Glutamatergic neuron (in vitro differentiated cells): Measurements from ENCODE around the gene EMC1. TPM values are rescaled to one million over a fixed set of nuclear protein-coding genes. Genes with fewer than 3 reads are reported as not detected.
"Not testable (repeated sequence)": the region's sequence is repeated elsewhere in the genome, so short reads cannot be mapped to it uniquely, and the experiment has no call there.

Experiments
- DNase-seq: peaks from one replicate; pipeline ENCODE4 v3.0.0; 2022
- H3K27ac Mint-ChIP-seq: one replicate; pipeline ENCODE4 v1.8.0; 2020; ENCODE audit warnings: mild to moderate bottlenecking, mixed read lengths, inconsistent platforms; ENCODE audit not compliant: unreplicated experiment
- H3K27me3 Mint-ChIP-seq: one replicate; pipeline ENCODE4 v1.8.0; 2020; ENCODE audit warnings: mild to moderate bottlenecking, moderate library complexity, mixed read lengths, inconsistent platforms; ENCODE audit not compliant: unreplicated experiment
- H3K36me3 Mint-ChIP-seq: one replicate; pipeline ENCODE4 v1.8.0; 2020; ENCODE audit warnings: mild to moderate bottlenecking, mixed read lengths, inconsistent platforms; ENCODE audit not compliant: unreplicated experiment
- H3K4me1 Mint-ChIP-seq: one replicate; pipeline ENCODE4 v1.8.0; 2020; ENCODE audit warnings: mild to moderate bottlenecking, low read depth, mixed read lengths, inconsistent platforms; ENCODE audit not compliant: unreplicated experiment
- H3K4me3 Mint-ChIP-seq: one replicate; pipeline ENCODE4 v1.8.0; 2020; ENCODE audit warnings: mild to moderate bottlenecking, mixed read lengths, inconsistent platforms; ENCODE audit not compliant: unreplicated experiment
- H3K9me3 Mint-ChIP-seq: one replicate; pipeline ENCODE4 v1.8.0; 2020; ENCODE audit warnings: mild to moderate bottlenecking, moderate library complexity, mixed read lengths, inconsistent platforms; ENCODE audit not compliant: unreplicated experiment
- CTCF ChIP-seq: fragments of 200-600 bp; sonication (generic); IDR thresholded peaks from one replicate; pipeline ENCODE4 v1.5.0; 2021; ENCODE audit not compliant: partially characterized antibody, unreplicated experiment
- long read RNA-seq: library from polyadenylated mRNA; unstranded; transcript quantifications from one replicate; pipeline ENCODE4 v2.0.0, GENCODE V29; 2020; ENCODE audit not compliant: unreplicated experiment
- total RNA-seq: library from RNA; stranded (reverse); fragmentation: NEBNext Ultra II Directional; extraction: Animal tissue kit (Norgen Biotek cat#: 25700); gene quantifications from one replicate; pipeline ENCODE4 v1.2.1, GENCODE V29; 2021; ENCODE audit not compliant: unreplicated experiment

EMC1 gene
- 98.9 TPM for total RNA-seq
- long read RNA-seq, partial matches to known transcripts = 1 of 2 reads
- long read RNA-seq, other reads (novel, unspliced or antisense) = 1 of 2 reads

- H3K27me3 Mint-ChIP-seq = peaks cover 1% of the 10 kb centered on the region
- DNase-seq = peak; percentile 95
- peaks cover 5% of the 10 kb centered on the region for H3K9me3 Mint-ChIP-seq
- no peak for TF ChIP-seq CTCF
- no peaks in the 10 kb centered on the region for H3K36me3 Mint-ChIP-seq
- H3K4me3 Mint-ChIP-seq = peak within 1 kb of the TSS; percentile 95
- H3K4me1 Mint-ChIP-seq = peaks cover 10% of the 10 kb centered on the region
- peak within 1 kb of the TSS; percentile 94 for H3K27ac Mint-ChIP-seq
Measured at GRCh38 chr1:19251305-19252196, at the start of gene EMC1, which contains the start of gene MRTO4. Gene EMC1, minus strand, starts transcription at chr1:19251524. Its CDS starts 15 bp downstream, at chr1:19251509. Gene MRTO4, plus strand, starts transcription at chr1:19251805. Its CDS starts 31 bp downstream, at chr1:19251836.

- Mint-ChIP-seq H3K27me3 (peaks cover 10% of the 10 kb centered on the region), H3K9me3 (peaks cover 9% of the 10 kb centered on the region), H3K4me3 (no peak overlapping the region), H3K4me1 (no peaks in the 10 kb centered on the region), H3K36me3 (peaks cover 29% of the 10 kb centered on the region), H3K27ac (peak overlapping the region; percentile 50)
- TF ChIP-seq CTCF = no peak
- DNase-seq = no peak
Measured at GRCh38 chr1:19300211-19300610, 48.9 kb upstream of the EMC1 start.

- DNase-seq = no peak
- no peak for TF ChIP-seq CTCF
- peaks cover 6% of the 10 kb centered on the region for H3K27me3 Mint-ChIP-seq
- H3K9me3 Mint-ChIP-seq = peaks cover 3% of the 10 kb centered on the region
- no peak overlapping the region for H3K27ac Mint-ChIP-seq
- H3K36me3 Mint-ChIP-seq = peaks cover 49% of the 10 kb centered on the region
- no peak overlapping the region for H3K4me3 Mint-ChIP-seq
- H3K4me1 Mint-ChIP-seq = no peaks in the 10 kb centered on the region
Measured at GRCh38 chr1:19294638-19295037, 43.3 kb upstream of the EMC1 start.

GRCh38 chr1:19289244-19289643 is 37.9 kb upstream of the EMC1 start:
- TF ChIP-seq CTCF = no peak
- Mint-ChIP-seq H3K36me3 (peaks cover 25% of the 10 kb centered on the region), H3K4me3 (no peak overlapping the region), H3K27me3 (peaks cover 16% of the 10 kb centered on the region), H3K4me1 (no peaks in the 10 kb centered on the region), H3K9me3 (peaks cover 7% of the 10 kb centered on the region), H3K27ac (no peak overlapping the region)
- no peak for DNase-seq

- DNase-seq = peak; percentile 64
- not testable (repeated sequence) for H3K27ac Mint-ChIP-seq
- peak within 1 kb of the TSS; percentile 28 for H3K4me3 Mint-ChIP-seq
Measured at GRCh38 chr1:19288324-19289241, 37.3 kb upstream of the EMC1 start, which contains the start of gene AKR7A3. Gene AKR7A3, minus strand, starts transcription at chr1:19288770. Its CDS starts 61 bp downstream, at chr1:19288709.

More at GRCh38 chr1:19288324-19289241, 37.3 kb upstream of the EMC1 start, which contains the start of gene AKR7A3:
- peaks cover 20% of the 10 kb centered on the region for H3K36me3 Mint-ChIP-seq
- H3K9me3 Mint-ChIP-seq, H3K4me1 Mint-ChIP-seq: not testable (repeated sequence)
- H3K27me3 Mint-ChIP-seq = peaks cover 16% of the 10 kb centered on the region
